Measurements from ENCODE around the gene DENND4C. TPM values are rescaled to one million over a fixed set of nuclear protein-coding genes. Genes with fewer than 3 reads are reported as not detected.

The DENND4C gene
- total RNA-seq, 1 experiment from 2014 or later: 29.5 TPM

GRCh38 chr9:19342947-19343346, 112.5 kb downstream of the DENND4C start:
- no TSS peak for BruUV-seq (replicated peaks)
- H3F3A ChIP-seq (ENCODE audit: insufficient read depth, low read depth): no peaks in the 10 kb centered on the region
- H3K27ac ChIP-seq: no peak overlapping the region
- H3K79me2 ChIP-seq (ENCODE audit: low read depth): no peaks in the 10 kb centered on the region
- no peak overlapping the region for H3K4me3 ChIP-seq
- H2AFZ ChIP-seq: no peak overlapping the region
- H3K9me3 ChIP-seq (ENCODE audit: insufficient read depth, low read depth): no peaks in the 10 kb centered on the region
- no peaks in the 10 kb centered on the region for H4K20me1 ChIP-seq (ENCODE audit: insufficient read depth)
- H3K27me3 ChIP-seq (ENCODE audit: insufficient read depth, low read depth): no peaks in the 10 kb centered on the region
- no peaks in the 10 kb centered on the region for H3K4me1 ChIP-seq (replicated peaks; ENCODE audit: insufficient read depth)
- ChIA-PET CTCF (no interaction called here), POLR2A (ENCODE audit: unreplicated experiment) (no interaction called here)
- TF ChIP-seq CTCF (conservative IDR thresholded peaks at IDR 0.05) (no peak), EZH2 (IDR thresholded peaks at IDR 0.05; ENCODE audit: low read depth) (no peak)
- no peak for DNase-seq
- 0 out of 2 replicates have a peak, but pooled peaks cover 5% of the 10 kb centered on the region for H3K36me3 ChIP-seq (ENCODE audit: low read depth)
- intact Hi-C loops (cut with micrococcal nuclease; ENCODE audit: unreplicated experiment): no loop called here
- H3K4me2 ChIP-seq: no peak overlapping the region
- H3K9me2 ChIP-seq (ENCODE audit: insufficient read depth): no peaks in the 10 kb centered on the region

GRCh38 chr9:19358701-19359100, 128.2 kb downstream of the DENND4C start:
- no peaks in the 10 kb centered on the region; the same call in 1 of the 2 replicates for H3K36me3 ChIP-seq (ENCODE audit: low read depth)

GRCh38 chr9:19369107-19369506, 138.6 kb downstream of the DENND4C start:
- Histone ChIP-seq H3K27ac (no peak overlapping the region), H3K9me3 (ENCODE audit: insufficient read depth, low read depth) (no peaks in the 10 kb centered on the region), H3K4me1 (replicated peaks; ENCODE audit: insufficient read depth) (no peaks in the 10 kb centered on the region), H3F3A (ENCODE audit: insufficient read depth, low read depth) (peaks cover 34% of the 10 kb centered on the region), H3K4me3 (no peak overlapping the region), H3K79me2 (ENCODE audit: low read depth) (no peaks in the 10 kb centered on the region), H3K9me2 (ENCODE audit: insufficient read depth) (no peaks in the 10 kb centered on the region), H3K4me2 (no peak overlapping the region), H2AFZ (no peak overlapping the region), H3K36me3 (ENCODE audit: low read depth) (peaks cover 9% of the 10 kb centered on the region; the same call in 1 of the 2 replicates), H3K27me3 (ENCODE audit: insufficient read depth, low read depth) (no peaks in the 10 kb centered on the region), H4K20me1 (ENCODE audit: insufficient read depth) (no peaks in the 10 kb centered on the region)
- intact Hi-C loops (cut with micrococcal nuclease; ENCODE audit: unreplicated experiment): no loop called here
- CTCF ChIA-PET: no interaction called here
- POLR2A ChIA-PET (ENCODE audit: unreplicated experiment): no interaction called here
- TF ChIP-seq CTCF (conservative IDR thresholded peaks at IDR 0.05): no peak
- no peak for TF ChIP-seq EZH2 (IDR thresholded peaks at IDR 0.05; ENCODE audit: low read depth)
- no TSS peak for BruUV-seq (replicated peaks)
- DNase-seq: no peak

More at GRCh38 chr9:19358701-19359100, 128.2 kb downstream of the DENND4C start:
- Histone ChIP-seq H2AFZ (no peak overlapping the region), H4K20me1 (ENCODE audit: insufficient read depth) (no peaks in the 10 kb centered on the region), H3K27ac (no peak overlapping the region), H3K9me2 (ENCODE audit: insufficient read depth) (no peaks in the 10 kb centered on the region), H3K9me3 (ENCODE audit: insufficient read depth, low read depth) (no peaks in the 10 kb centered on the region), H3K4me3 (no peak overlapping the region), H3K79me2 (ENCODE audit: low read depth) (no peaks in the 10 kb centered on the region), H3F3A (ENCODE audit: insufficient read depth, low read depth) (no peaks in the 10 kb centered on the region), H3K4me1 (replicated peaks; ENCODE audit: insufficient read depth) (no peaks in the 10 kb centered on the region), H3K4me2 (no peak overlapping the region), H3K27me3 (ENCODE audit: insufficient read depth, low read depth) (no peaks in the 10 kb centered on the region)
- no TSS peak for BruUV-seq (replicated peaks)
- intact Hi-C loops (cut with micrococcal nuclease; ENCODE audit: unreplicated experiment): loop anchor here (10.0 kb wide), 1 partner anchor 294 kb away; no protein-coding TSS in a partner anchor
- DNase-seq: no peak
- TF ChIP-seq EZH2 (IDR thresholded peaks at IDR 0.05; ENCODE audit: low read depth) (no peak), CTCF (conservative IDR thresholded peaks at IDR 0.05) (no peak)
- CTCF ChIA-PET: interaction anchor here (0.5 kb wide), 1 partner anchor 660 kb away, joined by 4 read pairs; no protein-coding TSS in a partner anchor
- POLR2A ChIA-PET (ENCODE audit: unreplicated experiment): interaction anchor here (0.6 kb wide), 1 partner anchor 128 kb away, joined by 3 read pairs; the partner anchor contains the start of gene DENND4C

Measured in PC-9 (cell line).